ENCODE measurements around the gene ASXL2.

ASXL2 gene

DNA sequence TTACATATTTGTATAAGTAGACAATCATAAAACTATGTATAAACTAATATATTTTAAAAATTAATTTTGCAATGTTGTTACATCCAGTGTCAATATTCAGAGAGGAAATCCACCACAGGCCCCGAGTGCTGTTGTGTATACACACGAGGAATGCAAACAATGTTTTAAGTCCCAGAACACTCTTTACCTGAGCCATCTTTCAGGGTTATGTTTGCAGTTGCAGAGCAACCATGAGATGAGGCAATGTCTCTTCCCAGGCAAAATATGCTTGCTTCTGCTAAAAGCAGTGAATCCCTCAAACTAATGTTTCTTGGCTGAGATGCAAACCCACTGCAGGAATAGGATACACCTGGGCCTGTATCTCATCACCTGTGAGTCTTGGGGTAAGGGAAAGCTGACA is 91.3 kb downstream of the ASXL2 start:
- TF ChIP-seq, protein P1, sequence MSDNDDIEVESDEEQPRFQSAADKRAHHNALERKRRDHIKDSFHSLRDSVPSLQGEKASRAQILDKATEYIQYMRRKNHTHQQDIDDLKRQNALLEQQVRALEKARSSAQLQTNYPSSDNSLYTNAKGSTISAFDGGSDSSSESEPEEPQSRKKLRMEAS (IDR thresholded peaks at IDR 0.05): no peak
- TF ChIP-seq EP300 (IDR thresholded peaks at IDR 0.05; ENCODE audit: borderline replicate concordance): no peak
- TF ChIP-seq, protein P2, sequence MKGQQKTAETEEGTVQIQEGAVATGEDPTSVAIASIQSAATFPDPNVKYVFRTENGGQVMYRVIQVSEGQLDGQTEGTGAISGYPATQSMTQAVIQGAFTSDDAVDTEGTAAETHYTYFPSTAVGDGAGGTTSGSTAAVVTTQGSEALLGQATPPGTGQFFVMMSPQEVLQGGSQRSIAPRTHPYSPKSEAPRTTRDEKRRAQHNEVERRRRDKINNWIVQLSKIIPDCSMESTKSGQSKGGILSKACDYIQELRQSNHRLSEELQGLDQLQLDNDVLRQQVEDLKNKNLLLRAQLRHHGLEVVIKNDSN (IDR thresholded peaks at IDR 0.05): no peak
- no peak for TF ChIP-seq TEAD4 (IDR thresholded peaks at IDR 0.05)
- no peak for TF ChIP-seq YY1 (IDR thresholded peaks at IDR 0.05; ENCODE audit: low read depth)
- TF ChIP-seq CEBPB (IDR thresholded peaks at IDR 0.05): no peak
- TF ChIP-seq, protein P3, sequence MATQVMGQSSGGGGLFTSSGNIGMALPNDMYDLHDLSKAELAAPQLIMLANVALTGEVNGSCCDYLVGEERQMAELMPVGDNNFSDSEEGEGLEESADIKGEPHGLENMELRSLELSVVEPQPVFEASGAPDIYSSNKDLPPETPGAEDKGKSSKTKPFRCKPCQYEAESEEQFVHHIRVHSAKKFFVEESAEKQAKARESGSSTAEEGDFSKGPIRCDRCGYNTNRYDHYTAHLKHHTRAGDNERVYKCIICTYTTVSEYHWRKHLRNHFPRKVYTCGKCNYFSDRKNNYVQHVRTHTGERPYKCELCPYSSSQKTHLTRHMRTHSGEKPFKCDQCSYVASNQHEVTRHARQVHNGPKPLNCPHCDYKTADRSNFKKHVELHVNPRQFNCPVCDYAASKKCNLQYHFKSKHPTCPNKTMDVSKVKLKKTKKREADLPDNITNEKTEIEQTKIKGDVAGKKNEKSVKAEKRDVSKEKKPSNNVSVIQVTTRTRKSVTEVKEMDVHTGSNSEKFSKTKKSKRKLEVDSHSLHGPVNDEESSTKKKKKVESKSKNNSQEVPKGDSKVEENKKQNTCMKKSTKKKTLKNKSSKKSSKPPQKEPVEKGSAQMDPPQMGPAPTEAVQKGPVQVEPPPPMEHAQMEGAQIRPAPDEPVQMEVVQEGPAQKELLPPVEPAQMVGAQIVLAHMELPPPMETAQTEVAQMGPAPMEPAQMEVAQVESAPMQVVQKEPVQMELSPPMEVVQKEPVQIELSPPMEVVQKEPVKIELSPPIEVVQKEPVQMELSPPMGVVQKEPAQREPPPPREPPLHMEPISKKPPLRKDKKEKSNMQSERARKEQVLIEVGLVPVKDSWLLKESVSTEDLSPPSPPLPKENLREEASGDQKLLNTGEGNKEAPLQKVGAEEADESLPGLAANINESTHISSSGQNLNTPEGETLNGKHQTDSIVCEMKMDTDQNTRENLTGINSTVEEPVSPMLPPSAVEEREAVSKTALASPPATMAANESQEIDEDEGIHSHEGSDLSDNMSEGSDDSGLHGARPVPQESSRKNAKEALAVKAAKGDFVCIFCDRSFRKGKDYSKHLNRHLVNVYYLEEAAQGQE (IDR thresholded peaks at IDR 0.05; ENCODE audit: low read depth): no peak
- TF ChIP-seq FOXM1 (IDR thresholded peaks at IDR 0.05; ENCODE audit: borderline replicate concordance, low read depth): no peak
- TF ChIP-seq EGR1 (IDR thresholded peaks at IDR 0.05): no peak
- no peak for TF ChIP-seq CREB1 (IDR thresholded peaks at IDR 0.05; ENCODE audit: low read depth)
- no peak for TF ChIP-seq RAD21 (IDR thresholded peaks at IDR 0.05; ENCODE audit: low read depth)
- TF ChIP-seq NFIC (IDR thresholded peaks at IDR 0.05): no peak
- TF ChIP-seq TCF12 (IDR thresholded peaks at IDR 0.05; ENCODE audit: low read depth): no peak
- no peak for TF ChIP-seq TAF1 (IDR thresholded peaks at IDR 0.05; ENCODE audit: low read depth)
- TF ChIP-seq ZBTB7A (IDR thresholded peaks at IDR 0.05; ENCODE audit: low read depth): no peak

DNA sequence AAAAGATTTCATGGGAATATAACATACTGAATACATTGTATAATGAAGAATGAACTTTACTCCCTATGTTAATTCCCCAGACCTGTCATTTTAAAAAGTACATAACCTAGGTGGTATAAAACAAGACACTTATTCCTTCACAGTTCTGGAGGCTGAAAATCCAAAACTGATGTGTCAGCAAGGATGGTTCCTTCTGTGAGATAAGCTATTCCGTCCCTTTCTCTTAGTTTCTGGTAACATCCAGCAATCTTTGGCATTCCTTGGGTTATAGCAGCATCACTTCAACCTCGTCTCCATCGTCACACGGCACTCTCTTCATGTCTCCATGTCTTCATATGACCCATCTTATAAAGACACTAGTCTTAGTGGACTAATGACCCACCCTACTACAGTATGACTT is 93.9 kb downstream of the ASXL2 start:
- TF ChIP-seq ZBTB7A (IDR thresholded peaks at IDR 0.05; ENCODE audit: low read depth) (no peak), CREB1 (IDR thresholded peaks at IDR 0.05; ENCODE audit: low read depth) (no peak), TAF1 (IDR thresholded peaks at IDR 0.05; ENCODE audit: low read depth) (no peak), YY1 (IDR thresholded peaks at IDR 0.05; ENCODE audit: low read depth) (no peak), CEBPB (IDR thresholded peaks at IDR 0.05) (no peak), EGR1 (IDR thresholded peaks at IDR 0.05) (no peak), NFIC (IDR thresholded peaks at IDR 0.05) (no peak), TCF12 (IDR thresholded peaks at IDR 0.05; ENCODE audit: low read depth) (no peak), EP300 (IDR thresholded peaks at IDR 0.05; ENCODE audit: borderline replicate concordance) (no peak)
- TF ChIP-seq, protein P1 (IDR thresholded peaks at IDR 0.05): no peak
- TF ChIP-seq, protein P2 (IDR thresholded peaks at IDR 0.05): no peak
- TF ChIP-seq, protein P3 (IDR thresholded peaks at IDR 0.05; ENCODE audit: low read depth): no peak

DNA sequence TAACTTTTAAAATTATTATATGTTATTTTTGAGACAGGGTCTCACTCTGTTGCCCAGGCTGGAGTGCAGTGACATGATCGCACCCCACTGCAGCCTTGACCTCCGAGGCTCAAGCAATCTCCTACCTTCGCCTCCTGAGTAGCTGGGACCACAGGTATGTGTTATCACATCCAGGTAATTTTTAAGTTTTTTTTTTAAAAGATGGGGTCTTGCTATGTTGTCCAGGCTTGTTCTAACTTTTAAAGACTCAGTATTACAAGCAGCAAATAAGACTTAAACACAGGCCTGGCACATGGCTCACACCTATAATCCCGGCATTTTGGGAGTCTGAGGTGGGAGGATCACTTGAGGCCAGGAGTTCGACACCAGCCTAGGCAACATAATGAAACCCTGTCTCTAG is 101.2 kb downstream of the ASXL2 start:
- TF ChIP-seq, protein P1 (IDR thresholded peaks at IDR 0.05): no peak
- TF ChIP-seq RAD21 (IDR thresholded peaks at IDR 0.05; ENCODE audit: low read depth) (no peak), TCF12 (IDR thresholded peaks at IDR 0.05; ENCODE audit: low read depth) (no peak)

DNA sequence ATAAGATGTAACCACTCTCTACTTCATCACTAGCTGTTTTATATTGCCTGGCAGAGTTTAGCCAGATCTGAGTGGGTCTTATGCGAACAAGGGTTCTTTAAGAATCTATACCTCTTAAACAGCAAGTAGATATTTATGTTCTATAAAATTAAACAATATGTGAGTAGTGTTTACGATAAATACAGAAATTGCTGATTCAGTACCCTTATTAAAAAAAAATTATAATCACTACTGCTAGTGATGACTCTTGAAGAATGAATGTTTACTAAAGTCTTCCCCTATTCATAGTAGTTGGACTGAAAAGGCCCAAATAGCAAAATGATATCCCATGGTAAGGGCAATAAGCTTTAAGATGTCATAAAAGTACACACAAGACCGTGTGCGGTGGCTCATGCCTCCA is 106.2 kb downstream of the ASXL2 start:
- no peak for TF ChIP-seq TAF1 (IDR thresholded peaks at IDR 0.05; ENCODE audit: low read depth)
- no peak for TF ChIP-seq TCF12 (IDR thresholded peaks at IDR 0.05; ENCODE audit: low read depth)
- TF ChIP-seq, protein P2 (IDR thresholded peaks at IDR 0.05): no peak
- no peak for TF ChIP-seq EGR1 (IDR thresholded peaks at IDR 0.05)
- TF ChIP-seq, protein P1 (IDR thresholded peaks at IDR 0.05): no peak
- TF ChIP-seq YY1 (IDR thresholded peaks at IDR 0.05; ENCODE audit: low read depth): no peak
- TF ChIP-seq, protein P3 (IDR thresholded peaks at IDR 0.05; ENCODE audit: low read depth): no peak
- no peak for TF ChIP-seq CREB1 (IDR thresholded peaks at IDR 0.05; ENCODE audit: low read depth)
- TF ChIP-seq RAD21 (IDR thresholded peaks at IDR 0.05; ENCODE audit: low read depth): no peak
